Smooth muscle cell (in vitro differentiated cells): ENCODE measurements around the gene RFC3. TPM values are rescaled to one million over a fixed set of nuclear protein-coding genes. Genes with fewer than 3 reads are reported as not detected.

Experiments used
- DNase-seq: peaks from one replicate; lab custom pipeline; 2025; ENCODE audit not compliant: unreplicated experiment; lab: John Stamatoyannopoulos, UW
- H2AFZ ChIP-seq: fragments of 200-600 bp; sonication (generic); 2 replicates; pipeline ENCODE4 v1.6.0; 2016; ENCODE audit warnings: antibody characterized with exemption, low read depth, mild to moderate bottlenecking
- H3F3A ChIP-seq: fragments of 200-600 bp; sonication (generic); 2 replicates; pipeline ENCODE4 v1.6.0; 2017; ENCODE audit warnings: antibody characterized with exemption, low read depth
- H3K27ac ChIP-seq: fragments of 200-600 bp; sonication (generic); 2 replicates; pipeline ENCODE4 v1.5.1; 2016; ENCODE audit warnings: low read depth, mild to moderate bottlenecking
- H3K27me3 ChIP-seq: fragments of 200-600 bp; sonication (generic); 2 replicates; pipeline ENCODE4 v1.6.1; 2016; ENCODE audit warnings: low read depth, mild to moderate bottlenecking
- H3K36me3 ChIP-seq: fragments of 200-600 bp; sonication (generic); 2 replicates; pipeline ENCODE4 v1.5.1; 2016; ENCODE audit warnings: low read depth
- H3K4me1 ChIP-seq: fragments of 200-600 bp; sonication (generic); 2 replicates; pipeline ENCODE4 v1.5.1; 2016; ENCODE audit warnings: low read depth
- H3K4me2 ChIP-seq: fragments of 200-600 bp; sonication (generic); 2 replicates; pipeline ENCODE4 v1.6.0; 2016; ENCODE audit warnings: mild to moderate bottlenecking
- H3K4me3 ChIP-seq: fragments of 200-600 bp; sonication (generic); 2 replicates; pipeline ENCODE4 v1.5.1; 2016; ENCODE audit warnings: mild to moderate bottlenecking
- H3K79me2 ChIP-seq: fragments of 200-600 bp; sonication (generic); 2 replicates; pipeline ENCODE4 v1.6.0; 2016; ENCODE audit warnings: low read depth, mild to moderate bottlenecking
- H3K9ac ChIP-seq: fragments of 200-600 bp; sonication (generic); 2 replicates; pipeline ENCODE4 v1.6.0; 2016; ENCODE audit warnings: low read depth
- H3K9me3 ChIP-seq: fragments of 200-600 bp; sonication (generic); replicated peaks from 2 replicates; pipeline ENCODE4 v1.5.1; 2016; ENCODE audit warnings: low read depth
- H4K20me1 ChIP-seq: fragments of 200-600 bp; sonication (generic); 2 replicates; pipeline ENCODE4 v1.6.0; 2016; ENCODE audit warnings: low read depth
- CTCF ChIP-seq: fragments of 200-600 bp; sonication (generic); IDR thresholded peaks from 2 replicates; pipeline ENCODE4 v1.5.1; 2017; ENCODE audit warnings: borderline replicate concordance, mild to moderate bottlenecking, antibody characterized with exemption; ENCODE audit not compliant: insufficient read depth, poor library complexity, severe bottlenecking
- WGBS: methylation state at CpG from one replicate; pipeline ENCODE4 v1.1.7; 2016; ENCODE audit warnings: low lambda C conversion rate; 5-methylcytosine and 5-hydroxymethylcytosine counted together
- polyA plus RNA-seq: library from polyadenylated mRNA; unstranded; fragments of >200 nt; fragmentation: Nextera tagmentation; extraction: Ambion mirVana; gene quantifications from 2 replicates; pipeline ENCODE4 v1.2.1, GENCODE V29; 2016
- total RNA-seq: library from RNA; depleted of rRNA; stranded (reverse); fragments of >200 nt; gene quantifications from 2 replicates; pipeline ENCODE4 v1.2.3, GENCODE V29; 2014

Gene RFC3
- total and polyA plus RNA-seq, 2 experiments from 2014 or later, result 7.3 to 11.6 TPM

- Histone ChIP-seq H3K4me1 (no peaks in the 10 kb centered on the region), H3K27ac (no peak overlapping the region), H3F3A (no peaks in the 10 kb centered on the region), H3K4me3 (no peak overlapping the region), H2AFZ (no peak overlapping the region), H3K36me3 (no peaks in the 10 kb centered on the region), H3K9me3 (no peaks in the 10 kb centered on the region), H3K4me2 (no peak overlapping the region), H3K79me2 (no peaks in the 10 kb centered on the region), H4K20me1 (no peaks in the 10 kb centered on the region), H3K9ac (no peak overlapping the region), H3K27me3 (no peaks in the 10 kb centered on the region)
- no peak for TF ChIP-seq CTCF
- WGBS, result 94% methylated on average over 1 of the region's 1 CpG
- DNase-seq, result no peak
These were observed 33.2 kb upstream of the RFC3 start for GRCh38 chr13:33784738-33785137.

GRCh38 chr13:33785384-33785783 is 32.6 kb upstream of the RFC3 start:
- H3K4me2 ChIP-seq, result no peak overlapping the region
- no peaks in the 10 kb centered on the region for H3K9me3 ChIP-seq
- no peak overlapping the region for H3K9ac ChIP-seq
- no peak for TF ChIP-seq CTCF
- no peak overlapping the region for H2AFZ ChIP-seq
- 93% methylated on average over 1 of the region's 1 CpG for WGBS
- H3K4me3 ChIP-seq, result no peak overlapping the region
- H4K20me1 ChIP-seq, result no peaks in the 10 kb centered on the region
- H3K27ac ChIP-seq, result no peak overlapping the region
- H3K4me1 ChIP-seq, result no peaks in the 10 kb centered on the region
- no peaks in the 10 kb centered on the region for H3F3A ChIP-seq
- no peak for DNase-seq
- H3K27me3 ChIP-seq, result no peaks in the 10 kb centered on the region
- no peaks in the 10 kb centered on the region for H3K36me3 ChIP-seq
- no peaks in the 10 kb centered on the region for H3K79me2 ChIP-seq

GRCh38 chr13:33787051-33787591 is 30.8 kb upstream of the RFC3 start:
- 72% methylated on average over 6 of the region's 6 CpGs for WGBS
- no peak overlapping the region for H3K9ac ChIP-seq
- H3K36me3 ChIP-seq, result no peaks in the 10 kb centered on the region
- H3K4me3 ChIP-seq, result no peak overlapping the region
- no peak overlapping the region for H3K4me2 ChIP-seq
- no peak overlapping the region for H2AFZ ChIP-seq
- H3K27me3 ChIP-seq, result no peaks in the 10 kb centered on the region
- H3K79me2 ChIP-seq, result no peaks in the 10 kb centered on the region
- TF ChIP-seq CTCF, result no peak
- no peaks in the 10 kb centered on the region for H3F3A ChIP-seq
- no peaks in the 10 kb centered on the region for H3K4me1 ChIP-seq
- DNase-seq, result no peak
- no peaks in the 10 kb centered on the region for H3K9me3 ChIP-seq
- no peak overlapping the region for H3K27ac ChIP-seq
- H4K20me1 ChIP-seq, result no peaks in the 10 kb centered on the region

- Histone ChIP-seq H3F3A (no peaks in the 10 kb centered on the region), H3K4me2 (no peak overlapping the region), H3K4me1 (no peaks in the 10 kb centered on the region), H3K9ac (no peak overlapping the region), H3K4me3 (no peak overlapping the region), H3K36me3 (no peaks in the 10 kb centered on the region), H4K20me1 (no peaks in the 10 kb centered on the region), H3K9me3 (no peaks in the 10 kb centered on the region), H2AFZ (no peak overlapping the region), H3K79me2 (no peaks in the 10 kb centered on the region), H3K27ac (no peak overlapping the region), H3K27me3 (no peaks in the 10 kb centered on the region)
- no peak for TF ChIP-seq CTCF
- DNase-seq, result no peak
- 95% methylated on average over 1 of the region's 1 CpG for WGBS
These were observed 28.8 kb upstream of the RFC3 start for GRCh38 chr13:33789066-33789606.
